GM18508 (cell line): ENCODE data around the gene SYNDIG1.

Experiments
- ATAC-seq: cut with Tn5 transposase; IDR thresholded peaks from one replicate; pipeline ENCODE4 v1.9.1; 2021; ENCODE audit warnings: moderate number of reproducible peaks; ENCODE audit not compliant: insufficient read depth, unreplicated experiment

Gene SYNDIG1

GRCh38 chr20:24469894-24470745 is 691 bp downstream of the SYNDIG1 start:
- ATAC-seq: no peak

- ATAC-seq: no peak
These were observed 1.5 kb downstream of the SYNDIG1 start for GRCh38 chr20:24470746-24471582.

- no peak for ATAC-seq
These were observed 3.0 kb downstream of the SYNDIG1 start for GRCh38 chr20:24472426-24472825.

GRCh38 chr20:24473435-24474223 is 4.2 kb downstream of the SYNDIG1 start:
- no peak for ATAC-seq

GRCh38 chr20:24477831-24478547 is 8.6 kb downstream of the SYNDIG1 start:
- ATAC-seq: no peak

- ATAC-seq: no peak
These were observed 9.2 kb downstream of the SYNDIG1 start for GRCh38 chr20:24478584-24478983.

- no peak for ATAC-seq
These were observed 9.7 kb downstream of the SYNDIG1 start for GRCh38 chr20:24479106-24479505.

GRCh38 chr20:24479595-24479994 is 10.2 kb downstream of the SYNDIG1 start:
- no peak for ATAC-seq

- no peak for ATAC-seq
These were observed 11.1 kb downstream of the SYNDIG1 start for GRCh38 chr20:24480509-24480908.

GRCh38 chr20:24481173-24481572 is 11.7 kb downstream of the SYNDIG1 start:
- ATAC-seq: no peak

- no peak for ATAC-seq
These were observed 14.1 kb downstream of the SYNDIG1 start for GRCh38 chr20:24483435-24484080.

GRCh38 chr20:24484081-24484450 is 14.6 kb downstream of the SYNDIG1 start:
- no peak for ATAC-seq

GRCh38 chr20:24485981-24486380 is 16.6 kb downstream of the SYNDIG1 start:
- ATAC-seq: no peak

GRCh38 chr20:24487240-24487639 is 17.8 kb downstream of the SYNDIG1 start:
- no peak for ATAC-seq

GRCh38 chr20:24487648-24488047 is 18.2 kb downstream of the SYNDIG1 start:
- ATAC-seq: no peak

- no peak for ATAC-seq
These were observed 18.8 kb downstream of the SYNDIG1 start for GRCh38 chr20:24488064-24488799.

GRCh38 chr20:24488800-24489175 is 19.4 kb downstream of the SYNDIG1 start:
- ATAC-seq: no peak

GRCh38 chr20:24489193-24489592 is 19.8 kb downstream of the SYNDIG1 start:
- ATAC-seq: no peak
